HG03103 (cell line): ENCODE results near the gene CDH19.
A peak's percentile ranks its signal among the peaks of the same experiment; 100 is the strongest.

Source experiments
- ATAC-seq: cut with Tn5 transposase; IDR thresholded peaks from one replicate; pipeline ENCODE4 v1.9.1; 2021; ENCODE audit warnings: low read depth; ENCODE audit not compliant: unreplicated experiment

The CDH19 gene, protein sequence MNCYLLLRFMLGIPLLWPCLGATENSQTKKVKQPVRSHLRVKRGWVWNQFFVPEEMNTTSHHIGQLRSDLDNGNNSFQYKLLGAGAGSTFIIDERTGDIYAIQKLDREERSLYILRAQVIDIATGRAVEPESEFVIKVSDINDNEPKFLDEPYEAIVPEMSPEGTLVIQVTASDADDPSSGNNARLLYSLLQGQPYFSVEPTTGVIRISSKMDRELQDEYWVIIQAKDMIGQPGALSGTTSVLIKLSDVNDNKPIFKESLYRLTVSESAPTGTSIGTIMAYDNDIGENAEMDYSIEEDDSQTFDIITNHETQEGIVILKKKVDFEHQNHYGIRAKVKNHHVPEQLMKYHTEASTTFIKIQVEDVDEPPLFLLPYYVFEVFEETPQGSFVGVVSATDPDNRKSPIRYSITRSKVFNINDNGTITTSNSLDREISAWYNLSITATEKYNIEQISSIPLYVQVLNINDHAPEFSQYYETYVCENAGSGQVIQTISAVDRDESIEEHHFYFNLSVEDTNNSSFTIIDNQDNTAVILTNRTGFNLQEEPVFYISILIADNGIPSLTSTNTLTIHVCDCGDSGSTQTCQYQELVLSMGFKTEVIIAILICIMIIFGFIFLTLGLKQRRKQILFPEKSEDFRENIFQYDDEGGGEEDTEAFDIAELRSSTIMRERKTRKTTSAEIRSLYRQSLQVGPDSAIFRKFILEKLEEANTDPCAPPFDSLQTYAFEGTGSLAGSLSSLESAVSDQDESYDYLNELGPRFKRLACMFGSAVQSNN

DNA sequence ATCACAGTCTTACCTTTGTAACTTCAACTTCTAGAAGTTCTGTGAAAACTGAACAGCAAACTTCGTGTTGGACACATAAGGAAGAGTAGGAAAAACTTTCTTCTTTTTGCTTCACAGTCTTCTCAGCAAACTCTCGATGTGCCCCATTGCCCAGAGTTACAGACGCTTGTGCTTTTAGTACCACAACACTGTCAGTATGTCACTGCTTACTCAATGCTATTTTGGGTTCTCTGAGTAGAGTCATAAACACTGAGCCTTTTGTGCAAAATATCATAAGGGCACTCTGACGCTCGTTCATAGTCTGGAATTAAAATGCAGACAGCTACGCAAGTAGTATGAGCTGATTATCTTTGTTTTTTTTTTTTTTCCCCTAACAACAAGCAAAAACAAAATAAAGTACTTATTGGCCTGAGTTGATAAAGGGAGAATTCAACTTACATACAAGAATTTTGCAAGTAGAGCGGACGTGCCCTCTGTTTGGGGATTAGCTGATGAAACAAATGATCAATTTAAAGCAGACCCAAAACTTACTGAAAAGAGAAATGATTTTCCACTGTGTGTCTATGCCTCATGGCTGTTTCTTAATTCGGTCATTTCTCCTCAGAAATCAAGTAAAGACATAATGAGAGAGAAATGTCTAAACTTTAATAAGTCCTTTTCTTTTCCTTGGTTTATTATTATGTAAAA lies at the start of gene CDH19:
Gene CDH19 (minus strand): TSS at position 150 of the 687 bp plus-strand sequence. CDS start 31,886 bp downstream, outside the sequence.
- no peak for ATAC-seq

DNA sequence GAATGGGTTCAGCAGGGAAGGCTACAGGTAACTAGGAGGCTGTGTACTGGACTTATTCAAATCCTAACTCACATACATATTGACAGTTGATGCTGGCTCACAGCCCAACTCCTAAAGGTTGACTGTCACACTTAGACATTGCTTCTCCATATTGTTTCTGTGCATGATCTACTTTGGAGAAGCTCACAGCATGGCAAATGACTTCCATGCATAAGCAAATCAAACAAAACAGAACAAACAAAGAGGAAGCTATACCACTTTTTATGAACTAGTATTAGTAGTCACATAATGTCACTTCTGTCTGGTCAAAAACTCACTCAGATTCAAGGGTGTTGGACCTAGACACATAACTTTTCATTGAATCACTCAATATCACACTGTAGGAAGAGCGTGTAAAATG lies 43.8 kb upstream of the CDH19 start:
- ATAC-seq: no peak

DNA sequence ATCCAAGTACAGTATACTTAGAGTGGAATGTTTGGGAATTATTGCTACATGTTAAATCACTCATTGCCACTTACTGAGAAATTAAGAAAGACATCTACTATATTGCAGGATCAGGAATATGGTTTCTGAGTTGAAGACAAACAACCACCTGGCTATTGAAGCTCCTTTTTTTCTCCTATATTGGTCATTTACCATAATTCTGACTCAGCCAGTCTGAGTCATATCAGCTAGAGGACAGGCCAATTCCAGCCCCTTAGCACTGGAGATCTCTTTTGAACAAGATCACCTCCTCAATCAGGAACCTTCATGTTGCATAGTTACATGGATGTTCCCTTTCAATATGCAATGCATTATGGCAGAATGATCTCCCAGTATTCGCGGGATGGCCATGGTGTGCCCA lies 42.7 kb upstream of the CDH19 start:
- ATAC-seq: no peak

DNA sequence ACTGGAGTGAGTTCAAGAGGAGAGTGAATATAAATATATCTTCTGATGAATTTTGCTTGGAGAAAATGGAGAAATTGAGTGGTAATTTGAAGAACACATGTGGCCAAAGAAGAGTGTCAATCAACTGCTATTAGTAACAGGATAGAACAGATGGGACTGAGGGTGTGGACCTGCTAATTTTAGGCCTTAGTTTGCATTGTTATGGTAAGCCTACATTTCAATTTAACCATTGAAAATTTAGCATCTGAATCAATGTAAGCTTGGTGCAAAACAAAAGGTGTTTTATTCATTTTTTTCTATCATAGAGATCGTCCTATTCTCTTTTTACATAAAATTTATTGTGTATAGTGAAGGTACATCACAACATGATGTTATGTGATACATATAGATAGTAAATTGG lies 42.1 kb upstream of the CDH19 start:
- ATAC-seq: no peak

DNA sequence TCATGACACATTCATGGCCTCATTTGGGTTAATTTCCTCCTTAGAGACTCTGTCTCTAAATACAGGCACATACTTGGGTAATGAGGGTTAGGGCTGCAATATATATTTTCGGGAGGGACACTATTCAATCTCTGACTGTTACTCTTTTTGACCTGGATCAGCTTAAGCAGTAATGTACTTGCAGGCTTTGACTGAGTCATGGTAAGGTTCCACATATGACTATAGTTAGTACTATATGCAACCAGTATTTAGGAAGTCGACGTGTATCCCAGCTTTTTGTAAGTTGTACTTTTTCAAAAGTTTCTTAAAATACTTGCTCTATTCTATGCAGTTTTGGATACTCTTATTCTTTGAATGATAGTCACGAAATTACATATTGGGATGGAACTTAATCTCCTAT lies 37.2 kb upstream of the CDH19 start:
- no peak for ATAC-seq

DNA sequence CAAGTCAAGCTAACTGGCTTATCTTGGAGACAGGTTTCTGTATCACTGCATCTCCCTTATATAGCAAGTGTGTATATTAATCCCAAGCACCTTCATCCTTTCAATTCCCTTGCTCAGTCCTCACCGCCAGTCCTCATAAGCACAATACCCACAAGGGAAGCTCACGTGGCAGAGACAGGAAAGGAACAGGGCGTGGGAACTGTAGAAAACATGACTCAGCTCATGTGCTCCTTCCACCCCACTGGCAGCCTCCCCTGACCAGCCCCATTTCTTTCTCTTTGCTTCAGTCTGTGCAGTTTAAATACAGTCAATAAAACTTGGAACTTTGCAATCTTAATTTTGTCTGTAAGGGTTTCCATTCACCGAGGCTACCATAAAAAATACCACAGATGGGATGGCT lies 36.5 kb upstream of the CDH19 start:
- no peak for ATAC-seq

DNA sequence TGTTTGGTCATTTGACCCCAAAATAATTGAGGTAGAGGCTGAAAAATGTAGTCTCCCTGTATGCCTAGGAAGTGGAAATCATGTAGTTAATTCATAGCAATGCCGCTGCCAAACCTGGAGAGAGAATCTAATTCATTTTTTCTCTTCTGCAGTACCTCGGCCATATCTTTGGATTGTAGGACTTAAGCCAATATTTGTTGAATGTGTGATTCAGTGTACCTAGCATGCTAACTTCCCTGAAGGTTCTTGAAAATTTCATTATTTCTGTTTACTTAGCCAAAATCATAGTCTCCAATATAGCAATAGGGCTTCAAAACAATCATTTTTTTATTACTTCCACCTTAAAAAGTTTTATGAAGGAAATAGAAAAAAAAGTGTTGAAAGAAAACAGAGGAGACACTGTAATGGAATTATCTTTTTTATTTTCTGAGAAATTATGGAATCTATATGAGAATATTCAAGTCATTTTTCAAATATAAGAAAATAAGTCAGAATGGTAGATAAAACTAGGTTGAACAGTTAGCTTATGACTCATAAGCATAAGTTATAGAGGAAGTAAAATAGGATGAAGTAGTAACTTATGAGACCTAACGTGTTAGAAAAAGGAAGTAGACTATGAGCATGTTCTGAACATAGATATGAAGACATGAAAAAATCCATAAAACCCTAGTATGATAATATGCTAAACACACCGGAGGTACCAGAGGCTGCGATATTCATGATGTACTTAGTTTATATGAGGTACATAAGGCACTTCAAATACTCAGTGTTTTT lies 35.2 kb upstream of the CDH19 start:
- ATAC-seq: no peak

DNA sequence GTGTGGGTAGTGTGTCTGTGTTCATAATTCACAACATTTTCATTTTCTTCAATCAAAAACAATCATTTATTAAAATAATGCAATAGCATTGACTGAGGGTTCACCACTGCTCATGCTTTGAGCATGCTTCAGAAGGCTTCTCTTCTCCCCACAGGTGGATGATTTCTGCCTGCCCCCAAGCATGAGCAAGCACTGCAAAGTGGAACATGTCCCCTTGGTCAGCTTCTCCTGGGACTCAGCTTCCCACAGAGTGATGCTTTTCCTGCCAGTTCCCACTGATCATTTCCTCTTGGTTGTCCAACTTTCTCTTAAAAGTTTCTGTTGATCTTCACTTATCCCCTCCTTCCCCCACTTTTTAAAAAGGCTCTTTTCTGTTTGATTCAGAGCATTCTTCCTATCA lies 31.5 kb upstream of the CDH19 start:
- no peak for ATAC-seq

DNA sequence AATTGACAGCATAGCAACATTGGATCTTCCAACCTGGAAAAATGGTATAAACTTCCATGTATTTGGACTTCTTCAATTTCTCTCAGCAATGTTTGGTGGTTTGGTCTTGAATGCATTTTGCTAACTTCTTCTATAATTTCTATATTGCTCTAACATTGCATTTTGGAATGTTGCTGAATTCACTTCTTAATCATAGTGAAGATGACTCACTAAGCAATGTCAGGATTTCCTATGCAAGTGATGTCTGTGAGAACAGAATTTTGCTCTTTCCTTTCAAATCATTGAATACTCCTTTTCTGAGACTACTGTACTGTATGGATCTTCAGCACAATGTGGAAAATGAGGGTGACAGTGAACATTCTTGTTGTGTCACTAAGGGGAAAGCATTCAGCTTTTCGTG lies 28.9 kb upstream of the CDH19 start:
- ATAC-seq: no peak

DNA sequence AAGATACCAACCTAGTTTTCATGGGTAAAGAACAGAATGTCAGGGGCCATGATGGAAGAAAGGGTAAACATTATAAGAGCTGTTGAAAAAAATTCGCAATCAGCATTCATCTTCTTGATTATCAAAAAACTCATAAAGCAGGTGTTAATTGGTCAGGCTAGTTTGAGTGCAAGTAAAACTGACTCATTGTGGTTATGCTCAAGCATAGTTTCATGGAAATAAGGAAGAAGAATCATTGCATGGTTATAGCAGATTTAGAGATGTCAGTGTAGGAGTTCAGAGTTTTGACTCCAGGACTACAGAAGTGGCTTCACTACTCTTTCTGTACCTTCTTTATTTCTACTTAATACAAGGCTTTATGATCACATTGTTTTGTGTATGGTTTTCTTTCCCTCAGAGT lies 26.9 kb upstream of the CDH19 start:
- no peak for ATAC-seq

DNA sequence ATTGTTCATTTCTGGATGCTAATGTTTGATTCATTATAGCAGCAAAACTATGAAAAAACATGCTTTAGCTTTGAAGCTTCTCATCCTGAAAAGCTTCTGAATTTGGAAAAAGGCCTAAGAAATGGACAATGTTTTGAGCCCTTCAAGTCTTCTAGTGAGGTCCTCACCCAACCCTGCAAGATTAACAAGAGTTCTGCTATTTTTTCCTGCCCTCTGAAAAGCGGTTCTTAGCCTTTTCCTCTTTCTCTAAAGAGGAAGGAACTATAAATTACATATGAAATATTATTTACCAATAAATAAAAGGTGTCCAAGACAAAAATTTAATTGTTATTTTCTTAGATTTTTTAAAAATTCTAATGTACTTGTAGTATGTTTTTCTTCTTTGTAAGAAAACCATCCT lies 19.9 kb upstream of the CDH19 start:
- ATAC-seq: no peak

DNA sequence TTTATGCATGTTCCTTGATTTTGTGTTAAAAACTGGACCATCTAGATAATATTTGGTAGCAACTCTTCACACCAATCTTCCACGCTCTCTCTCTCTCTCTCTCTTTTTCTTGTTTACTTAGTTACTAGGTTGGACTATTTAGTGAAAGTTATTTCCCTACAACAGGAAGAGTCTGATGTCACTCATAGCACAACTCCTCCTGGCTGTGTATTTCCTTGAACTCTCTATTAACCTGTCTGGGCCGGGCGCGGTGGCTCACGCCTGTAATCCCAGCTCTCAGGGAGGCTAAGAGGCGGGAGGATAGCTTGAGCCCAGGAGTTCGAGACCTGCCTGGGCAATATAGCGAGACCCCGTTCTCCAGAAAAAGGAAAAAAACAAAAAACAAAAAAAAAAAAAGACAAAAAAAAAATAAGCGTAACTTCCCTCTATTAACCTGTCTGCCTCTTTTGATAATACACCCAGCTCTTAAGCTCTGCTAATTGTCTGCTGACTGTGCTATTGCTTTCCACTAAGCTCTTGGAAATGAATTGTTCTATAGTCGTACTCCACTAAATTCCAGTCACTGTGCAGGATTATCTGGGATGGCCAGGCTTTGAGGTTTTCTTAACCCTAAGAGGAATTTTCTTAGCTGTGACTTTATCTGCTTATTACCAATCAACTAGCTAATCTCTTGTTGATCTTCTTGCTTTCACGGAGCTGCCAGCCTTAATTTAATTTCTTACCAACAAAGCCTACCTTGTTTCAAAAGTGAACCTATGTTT lies 18.1 kb upstream of the CDH19 start:
- ATAC-seq: no peak

DNA sequence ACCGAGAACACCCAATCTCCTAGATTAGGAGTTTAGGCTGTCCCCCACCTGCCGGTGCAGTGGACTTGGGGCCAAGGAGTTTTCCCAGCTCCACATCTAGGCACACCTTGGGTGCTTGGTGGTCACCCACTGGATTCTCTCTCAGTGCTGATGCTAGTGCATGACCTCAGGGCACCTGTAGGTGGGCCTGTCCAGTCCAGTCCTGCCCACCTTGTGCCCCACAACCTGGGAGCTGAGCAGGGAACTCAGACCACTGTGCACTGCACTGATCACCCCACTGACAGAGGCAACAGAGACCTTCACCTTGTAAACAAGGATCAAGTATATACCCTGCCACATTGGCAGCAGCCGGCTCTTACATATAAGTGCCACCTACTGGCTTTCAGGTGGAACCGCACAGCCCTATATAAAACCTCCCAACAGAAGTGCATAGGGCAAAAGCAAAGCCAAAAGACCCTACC lies 12.7 kb upstream of the CDH19 start:
- peak; percentile 84 for ATAC-seq

DNA sequence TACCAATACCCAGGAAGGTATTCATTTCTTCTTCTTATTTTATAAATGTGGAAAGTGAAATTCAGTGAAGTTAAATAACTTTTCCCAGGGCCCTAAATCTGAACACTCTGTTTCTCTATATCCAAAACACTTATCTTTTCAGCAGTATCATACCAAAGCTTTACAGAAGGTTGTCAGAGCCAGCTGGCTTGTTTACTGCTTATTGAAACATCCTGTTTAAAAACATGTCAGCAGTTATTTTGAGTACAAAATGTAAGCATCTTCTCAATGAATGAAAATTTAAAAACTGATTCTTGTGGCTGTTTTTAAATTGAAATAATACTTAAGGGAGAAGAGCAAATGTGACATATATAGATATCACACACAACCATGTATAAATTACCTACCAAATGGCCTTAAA lies 11.3 kb upstream of the CDH19 start:
- no peak for ATAC-seq

DNA sequence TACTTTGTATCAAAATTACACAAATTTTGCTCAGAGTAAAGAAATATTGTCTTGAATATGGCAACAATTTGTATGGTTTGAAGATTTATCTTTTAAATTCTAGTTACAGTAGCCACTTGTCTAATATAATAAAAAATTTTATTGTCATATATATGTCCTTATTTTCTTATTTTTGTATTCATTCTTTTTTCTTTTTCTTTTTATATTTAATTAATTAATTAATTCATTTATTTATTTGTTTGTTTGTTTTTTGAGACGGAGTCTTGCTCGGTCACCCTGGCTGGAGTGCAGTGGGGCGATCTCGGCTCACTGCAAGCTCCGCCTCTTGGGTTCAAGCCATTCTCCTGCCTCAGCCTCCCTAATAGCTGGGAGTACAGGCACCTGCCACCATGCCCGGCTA lies 3.7 kb upstream of the CDH19 start:
- ATAC-seq: no peak

DNA sequence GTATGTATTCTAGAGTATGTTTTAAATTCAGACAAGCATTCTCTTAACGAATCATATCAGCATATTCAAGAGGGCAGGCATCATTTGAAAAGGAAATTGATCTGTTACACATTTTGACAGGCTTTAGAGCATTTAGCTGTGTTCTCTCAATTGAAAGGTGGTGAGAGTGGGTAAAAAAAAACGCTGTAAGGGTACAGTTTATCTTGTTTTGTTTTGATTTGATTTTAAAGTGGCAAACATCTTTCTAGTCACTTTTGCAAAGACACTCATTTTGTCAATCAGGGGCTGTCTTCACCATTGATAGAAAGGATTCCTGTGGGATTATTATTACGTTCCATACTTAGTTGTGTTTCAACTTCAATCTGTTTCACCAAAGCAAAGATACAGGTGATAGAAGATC lies 2.2 kb downstream of the CDH19 start:
- ATAC-seq: no peak

DNA sequence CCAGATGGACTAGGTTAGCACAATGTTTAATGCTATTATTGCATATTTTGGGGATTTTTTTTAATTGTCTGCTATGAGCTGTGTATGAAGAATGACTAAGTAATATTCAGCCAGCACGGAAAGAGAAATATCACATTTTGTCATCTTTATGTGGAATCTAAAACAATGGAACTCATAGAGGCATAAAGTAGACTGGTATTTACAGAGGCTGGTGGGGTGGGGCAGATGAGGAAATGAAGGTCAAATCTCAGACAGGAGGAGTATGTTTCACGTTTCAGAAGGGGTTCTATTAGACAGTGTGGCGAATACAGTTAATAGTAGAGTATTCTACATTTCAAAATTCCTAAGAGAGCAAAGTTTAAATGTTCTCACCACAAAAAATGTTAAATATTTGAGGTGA lies 4.7 kb downstream of the CDH19 start:
- ATAC-seq: no peak

DNA sequence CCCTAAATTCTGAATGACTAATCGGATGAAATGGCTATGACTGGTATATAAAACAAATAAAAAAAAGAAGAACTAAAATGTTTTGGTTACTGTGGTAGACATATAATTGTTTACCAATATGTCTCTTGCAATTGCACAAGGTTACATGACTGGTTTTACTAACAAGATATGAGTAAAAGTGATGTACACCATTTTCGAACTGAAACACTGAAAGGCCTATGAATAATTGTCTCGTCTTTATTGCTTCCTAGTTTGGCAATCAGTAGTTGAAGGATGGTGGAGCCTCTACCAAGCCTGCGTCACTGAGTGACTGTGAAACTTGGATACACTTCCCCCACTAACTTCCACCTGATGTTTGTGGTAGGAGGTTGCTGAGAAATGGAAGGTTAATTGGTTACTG lies 16.5 kb downstream of the CDH19 start:
- no peak for ATAC-seq

DNA sequence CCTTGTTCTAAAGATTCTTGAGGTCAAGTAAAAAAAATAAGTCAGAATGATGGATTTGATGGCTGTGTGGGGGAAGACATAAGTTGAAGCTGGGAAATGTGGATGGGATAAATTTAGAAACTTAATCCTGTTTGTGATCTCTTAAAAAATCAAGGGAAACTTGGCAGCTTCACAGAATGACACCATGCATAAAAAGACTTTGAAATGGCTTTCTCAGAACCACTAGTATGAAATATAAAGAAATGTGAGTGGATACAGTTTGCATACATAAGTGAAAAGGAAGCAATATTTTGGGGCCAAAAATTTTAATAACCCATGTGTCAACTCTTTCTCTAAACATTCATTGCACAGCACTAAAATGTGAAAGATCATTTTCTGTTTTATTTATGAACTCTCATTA lies 21.7 kb downstream of the CDH19 start:
- ATAC-seq: no peak

DNA sequence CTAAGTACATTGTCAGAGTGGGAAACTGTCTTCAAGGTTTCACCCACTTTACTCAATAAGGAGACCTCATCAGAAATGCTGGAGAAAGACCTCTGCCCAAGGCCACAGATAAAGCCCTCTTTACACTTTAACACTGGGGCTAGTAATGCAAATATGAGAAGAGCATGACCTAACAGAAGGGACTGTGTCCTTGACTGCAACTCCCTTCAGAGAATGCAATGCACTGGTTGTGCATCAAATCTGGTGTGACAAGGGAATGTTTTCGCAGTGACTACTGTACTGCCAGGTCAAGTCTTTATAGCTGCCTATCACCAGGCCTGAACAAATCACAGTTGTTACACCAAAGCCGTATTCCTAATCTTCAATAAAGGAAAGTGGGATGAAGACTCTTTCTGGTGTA lies 28.6 kb downstream of the CDH19 start:
- no peak for ATAC-seq
